Fibroblast of peridontal ligament (primary cell): ENCODE data around the gene STBD1.
"Not testable (repeated sequence)": the region's sequence is repeated elsewhere in the genome, so short reads cannot be mapped to it uniquely, and the experiment has no call there.

ENCODE experiments used
- DNase-seq: peaks from one replicate; pipeline ENCODE4 v3.0.0-alpha.2; 2010; ENCODE audit errors: extremely low read depth

The STBD1 gene

DNA sequence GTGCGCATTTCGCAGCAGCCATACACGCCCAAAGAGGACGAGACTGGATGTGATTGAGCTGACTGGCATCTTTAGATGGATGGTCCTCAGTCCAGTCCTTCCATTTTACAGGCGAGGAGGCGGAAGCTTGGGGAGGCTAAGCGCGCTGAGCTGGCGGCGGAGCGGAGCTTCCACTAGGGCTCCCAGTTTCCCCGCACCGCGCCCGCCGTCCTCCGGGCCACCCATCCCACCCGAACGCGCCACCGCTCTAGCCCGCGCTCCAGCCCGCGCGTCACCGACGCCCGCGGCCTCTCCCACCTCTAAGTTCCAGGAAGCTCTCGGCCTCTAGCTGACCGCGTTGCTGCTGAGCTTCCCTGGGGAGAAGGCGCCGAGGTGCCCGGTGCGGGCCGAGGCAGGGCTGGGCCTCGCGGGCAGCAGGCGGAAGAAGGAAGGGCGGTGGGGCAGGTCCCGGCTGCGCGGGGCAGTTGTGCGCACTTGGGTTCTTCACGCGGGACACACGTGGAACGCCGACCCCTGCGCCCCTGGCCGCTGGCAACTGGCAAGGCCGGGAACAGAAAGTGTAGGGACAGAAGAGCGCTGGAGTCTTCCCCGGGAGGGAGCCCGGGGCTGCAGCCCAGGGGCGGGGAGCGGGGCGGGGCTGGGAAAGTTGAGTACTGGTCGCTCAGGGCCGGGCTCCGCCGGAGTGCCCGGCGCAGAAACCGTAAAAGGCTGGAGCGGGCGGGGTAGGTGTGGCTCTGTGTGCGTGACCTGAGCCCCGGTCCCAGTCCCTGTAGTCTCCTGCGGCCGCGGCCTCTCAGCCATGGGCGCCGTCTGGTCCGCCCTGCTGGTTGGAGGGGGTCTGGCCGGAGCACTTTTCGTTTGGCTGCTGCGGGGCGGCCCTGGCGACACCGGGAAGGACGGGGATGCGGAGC lies at the start of gene STBD1:
TSS of gene STBD1 (plus strand) at position 763 of the 911 bp plus-strand sequence. CDS start at position 800, 37 bp downstream.
- DNase-seq = peak; percentile 62

DNA sequence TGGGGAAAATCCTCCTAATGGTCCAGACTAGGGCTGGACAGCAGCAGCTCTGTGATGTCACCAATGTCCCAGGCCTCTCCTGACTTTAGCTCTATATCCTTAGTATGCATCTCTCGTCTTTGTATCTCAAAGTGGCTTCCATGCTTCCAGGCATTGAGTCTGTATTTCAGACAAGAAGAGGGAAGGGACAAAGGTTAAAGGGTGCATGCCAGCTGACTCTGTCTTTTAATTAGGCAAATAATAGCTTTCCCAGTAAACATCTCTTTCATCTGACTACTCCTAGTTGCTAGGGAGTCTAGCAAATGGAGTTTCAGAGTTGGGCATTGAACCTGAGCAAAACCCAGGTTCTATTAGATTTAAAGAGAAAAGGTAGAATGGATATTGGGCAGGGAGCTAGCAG lies 49.6 kb upstream of the STBD1 start:
- no peak for DNase-seq

DNA sequence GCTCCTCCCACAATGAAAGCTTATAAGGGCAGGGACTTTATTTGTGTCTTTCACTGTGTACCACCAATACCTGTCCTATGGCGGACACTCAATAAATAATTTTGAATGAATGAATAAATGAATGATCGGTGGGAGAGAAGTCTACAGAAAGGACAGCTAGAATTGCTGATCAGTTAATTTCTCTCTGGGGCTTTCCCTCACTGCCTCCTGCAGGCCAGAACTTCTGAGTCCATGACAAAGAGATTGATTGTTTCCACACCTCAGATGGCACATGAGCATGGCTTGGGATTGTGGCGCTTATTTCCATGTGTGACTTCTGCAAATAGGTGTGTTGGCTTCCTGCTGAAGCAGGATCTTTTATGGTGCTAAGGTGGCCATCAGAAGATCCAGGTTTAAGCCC lies 48.7 kb upstream of the STBD1 start:
- no peak for DNase-seq

DNA sequence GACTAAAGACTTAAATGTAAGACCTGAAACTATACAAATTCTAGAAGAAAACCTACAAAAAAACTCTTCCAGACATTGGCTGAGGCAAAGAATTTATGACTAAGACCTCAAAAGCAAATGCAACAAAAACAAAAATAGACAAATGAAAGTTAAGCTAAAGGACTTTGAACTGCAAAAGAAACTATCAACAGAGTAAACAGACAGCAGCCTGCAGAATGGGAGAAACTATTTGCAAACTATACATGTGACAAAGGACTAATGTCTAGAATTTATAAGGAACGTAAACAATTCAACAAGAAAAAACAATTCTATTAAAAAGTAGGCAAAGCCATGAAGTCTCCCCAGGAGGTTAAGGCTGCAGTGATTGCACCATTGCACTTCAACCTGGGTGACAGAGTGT lies 46.0 kb upstream of the STBD1 start:
- no peak for DNase-seq

DNA sequence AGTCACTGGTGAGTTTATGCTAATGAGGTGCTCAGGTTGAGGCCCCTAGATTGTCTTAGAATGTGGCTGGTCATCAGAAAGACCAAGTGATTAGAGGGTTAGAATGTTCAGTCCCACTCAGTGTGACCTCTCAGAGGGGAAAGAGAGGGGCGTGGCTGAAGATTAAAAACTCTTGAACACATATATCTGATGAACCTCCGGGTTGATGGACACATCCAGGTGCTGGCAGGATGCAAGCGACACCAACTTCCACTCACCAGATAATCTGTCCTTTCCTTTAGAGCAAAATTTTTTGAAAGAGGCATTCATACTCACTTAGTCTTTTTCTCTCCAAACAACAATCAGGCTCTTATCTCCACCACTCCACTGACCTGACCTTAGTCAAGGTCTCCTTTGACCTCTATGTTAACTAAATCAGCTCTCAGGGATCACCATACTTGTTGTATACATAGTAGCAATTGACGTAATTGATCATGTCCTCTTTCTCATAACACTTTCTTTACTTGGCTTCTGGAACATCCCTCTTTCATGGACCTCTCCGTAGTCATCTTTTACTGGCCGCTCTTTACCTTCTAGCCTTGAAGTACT lies 40.8 kb upstream of the STBD1 start:
- DNase-seq = no peak

DNA sequence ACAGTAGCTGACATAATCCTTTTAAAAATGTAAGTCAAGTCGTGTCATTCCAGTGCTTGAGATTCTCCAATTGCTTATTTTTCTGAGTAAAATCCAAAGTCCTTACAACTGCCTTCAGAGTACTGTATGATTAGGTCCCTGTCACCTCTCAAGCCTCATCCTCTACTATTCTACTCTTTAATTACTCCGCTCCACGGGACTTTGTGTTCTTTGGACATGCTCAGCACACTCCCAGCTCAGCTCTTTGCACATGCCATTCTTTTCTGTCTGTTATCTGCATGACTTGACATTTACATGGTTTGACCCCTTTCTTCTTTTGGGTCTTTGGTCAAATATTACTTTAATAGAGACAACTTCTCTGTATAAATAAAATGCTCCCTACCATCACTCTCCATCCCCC lies 39.9 kb upstream of the STBD1 start:
- no peak for DNase-seq

DNA sequence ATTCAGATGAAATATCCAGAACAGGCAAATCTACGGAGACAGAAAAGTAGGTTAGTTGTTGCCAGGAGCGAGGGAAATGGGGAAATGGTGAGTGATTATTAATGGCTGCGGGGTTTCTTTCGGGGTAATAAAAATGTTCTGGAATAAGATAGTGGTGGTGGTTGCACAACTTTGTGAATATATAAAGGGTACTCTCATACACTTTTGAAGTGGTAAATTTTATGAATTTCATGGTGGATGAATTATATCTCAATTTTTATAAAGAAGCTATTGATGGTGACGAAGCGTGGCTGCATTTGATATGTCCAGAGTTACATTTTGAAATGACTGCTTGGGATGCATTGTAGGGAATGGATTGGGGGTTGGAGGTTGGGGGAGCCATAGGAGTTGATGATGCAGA lies 38.7 kb upstream of the STBD1 start:
- no peak for DNase-seq

DNA sequence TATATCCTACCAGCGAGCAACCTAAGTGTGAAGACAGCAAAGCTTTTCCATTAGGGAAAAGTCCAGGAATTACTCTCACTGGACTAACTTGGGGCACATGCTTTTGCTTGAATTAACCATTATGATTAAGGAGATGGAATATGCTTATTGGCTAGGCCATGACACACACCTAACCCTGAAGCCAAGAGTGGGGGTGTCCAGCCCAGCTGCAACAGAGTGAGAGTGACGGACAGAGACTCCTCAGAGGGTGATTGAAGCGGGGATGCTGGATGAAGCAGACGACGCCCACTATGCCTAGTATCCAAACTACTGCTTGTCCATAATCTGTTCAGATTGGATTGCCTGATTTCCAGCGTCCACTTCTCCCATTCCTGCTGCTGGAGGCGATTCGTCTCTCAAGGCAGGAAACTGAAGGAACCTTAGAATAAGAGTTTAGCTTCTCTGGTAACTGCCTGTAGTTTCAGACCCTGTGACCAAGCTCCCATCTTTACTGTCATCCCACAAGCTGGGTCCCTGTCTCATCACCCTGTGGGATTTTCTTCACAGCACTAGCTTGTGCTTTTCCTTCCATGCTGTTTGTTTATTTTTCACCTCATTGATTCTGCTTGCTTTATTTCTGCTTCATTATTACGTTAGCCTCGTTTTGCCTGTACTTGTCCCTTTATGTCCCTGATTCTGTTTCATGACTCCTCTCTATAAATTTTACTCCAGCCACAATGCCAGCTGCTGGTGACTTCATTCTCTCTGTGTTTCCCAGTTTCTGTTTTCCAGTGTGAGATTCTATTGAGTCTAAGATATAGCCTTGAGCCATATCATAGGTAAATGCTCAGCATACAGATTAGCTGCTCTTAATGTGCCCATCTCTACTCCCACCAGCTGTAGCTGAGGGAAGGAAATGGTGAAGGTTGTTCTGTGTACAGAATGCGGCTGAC lies 36.0 kb upstream of the STBD1 start:
- no peak for DNase-seq

DNA sequence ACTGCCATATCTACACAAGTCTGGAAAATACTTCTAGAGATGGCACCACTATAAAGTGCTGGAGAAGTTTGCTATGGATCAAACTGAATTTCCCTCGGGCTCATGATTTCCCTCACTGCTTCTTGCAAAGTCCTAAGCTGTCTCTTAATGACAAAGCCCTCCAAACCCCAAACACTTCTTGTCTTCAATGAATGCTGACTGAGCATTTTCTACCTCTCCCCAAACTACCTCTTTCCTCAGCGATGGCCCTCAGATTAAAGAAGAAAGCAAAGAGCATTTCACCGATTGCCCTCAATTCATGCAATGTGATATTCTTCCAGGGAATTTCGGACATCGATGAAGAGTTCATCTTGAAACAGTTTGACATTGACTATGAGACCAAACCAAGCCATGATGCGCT lies 35.3 kb upstream of the STBD1 start:
- DNase-seq = no peak

DNA sequence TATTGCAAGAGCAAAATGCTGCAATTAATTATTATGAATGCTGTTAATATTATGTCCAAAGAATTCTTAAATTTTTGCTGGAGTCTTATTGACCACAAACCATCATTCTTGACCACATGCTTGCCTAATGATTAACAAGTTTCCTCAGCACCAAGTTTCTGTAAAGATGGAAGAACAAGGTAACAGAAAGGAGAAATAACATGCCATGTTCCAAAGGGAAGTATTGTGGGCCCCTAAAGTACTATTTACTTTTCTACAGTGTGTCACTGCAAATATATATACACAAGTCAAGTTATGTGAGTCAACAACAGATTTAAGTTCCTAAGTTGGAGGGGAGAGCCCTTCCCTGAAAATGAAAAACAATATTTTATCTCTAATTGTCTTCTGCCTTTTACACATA lies 34.5 kb upstream of the STBD1 start:
- no peak for DNase-seq

DNA sequence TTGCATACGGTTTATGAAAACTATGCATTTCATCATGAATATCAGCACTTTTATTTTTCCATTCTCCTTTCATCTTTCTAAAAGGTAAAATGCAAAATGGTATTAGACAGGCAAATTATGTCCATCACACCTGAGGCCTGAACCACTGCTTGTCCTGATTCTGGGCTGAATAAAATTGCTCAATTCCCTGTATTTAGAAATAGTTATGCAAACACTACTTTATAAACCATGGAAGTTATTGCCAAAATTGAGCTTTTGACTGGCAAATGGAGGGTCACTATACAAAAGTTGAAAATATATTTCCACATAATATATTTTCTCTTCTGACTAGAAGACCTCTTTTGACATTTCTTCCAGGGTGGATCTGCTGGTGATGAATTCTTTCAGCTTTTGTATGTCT lies 34.0 kb upstream of the STBD1 start:
- no peak for DNase-seq

DNA sequence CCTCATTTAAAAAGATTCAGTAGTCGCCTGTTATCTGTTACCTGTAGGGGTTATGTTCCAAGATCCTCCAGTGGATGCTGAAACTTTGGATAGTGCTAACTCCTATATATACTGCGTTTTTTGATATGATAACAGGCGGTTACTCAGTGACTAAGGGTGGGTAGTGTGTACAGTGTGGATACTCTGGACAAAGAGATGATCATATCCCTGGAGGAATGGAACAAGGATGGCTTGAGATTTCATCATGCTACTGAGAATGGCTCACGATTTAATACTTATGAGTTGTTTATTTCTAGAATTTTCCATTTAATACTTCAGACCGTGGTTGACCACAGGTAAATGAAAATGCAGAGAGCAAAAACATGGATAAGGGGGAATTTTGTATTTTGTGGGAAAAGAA lies 33.5 kb upstream of the STBD1 start:
- no peak for DNase-seq

DNA sequence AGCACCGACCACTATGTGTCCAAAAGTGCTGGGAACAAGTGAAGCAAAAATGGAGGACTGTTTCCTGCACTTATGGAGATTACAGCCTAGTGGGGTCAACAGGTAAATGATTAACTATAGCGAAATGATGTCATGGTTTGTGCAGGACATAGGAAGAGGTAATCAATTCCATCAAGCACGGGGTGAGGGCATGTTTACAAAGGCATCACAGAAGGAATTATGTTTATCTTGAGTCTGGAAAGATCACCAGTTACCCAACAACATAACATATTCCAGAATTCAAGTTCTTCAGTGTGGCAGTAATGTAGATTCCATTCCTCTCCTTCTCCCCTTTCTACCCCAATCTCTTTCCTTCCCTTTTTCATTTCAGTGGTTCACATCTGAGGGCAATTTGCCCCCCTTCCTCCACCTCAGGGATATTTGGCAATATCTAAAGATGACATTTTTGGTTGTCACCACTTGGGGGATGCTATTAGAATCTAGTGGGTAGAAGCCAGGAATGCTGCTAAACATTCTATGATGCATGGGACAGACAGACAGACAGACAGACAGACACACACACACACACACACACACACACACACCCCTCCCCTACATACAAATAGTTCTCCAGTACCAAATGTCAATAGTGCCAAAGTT lies 30.9 kb upstream of the STBD1 start:
- DNase-seq = no peak

DNA sequence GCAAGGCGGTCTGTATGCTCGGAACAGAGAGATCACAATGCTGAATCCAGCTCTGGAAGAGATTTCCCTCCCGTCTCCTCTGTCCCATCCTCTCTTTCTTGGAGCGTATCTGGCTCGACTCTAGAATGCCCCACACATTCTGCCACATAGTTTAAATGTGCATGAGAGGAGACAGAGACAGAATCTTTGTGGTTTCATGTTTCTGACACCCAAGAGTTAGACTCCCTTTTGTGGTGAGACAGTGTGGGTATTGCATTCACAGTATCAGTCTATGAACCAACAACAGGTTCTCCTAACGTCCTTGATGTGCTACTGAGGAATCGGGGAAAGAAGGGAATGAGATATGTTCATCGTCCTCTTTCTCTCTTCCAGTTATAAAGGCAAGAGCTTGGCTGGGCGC lies 29.7 kb upstream of the STBD1 start:
- no peak for DNase-seq

DNA sequence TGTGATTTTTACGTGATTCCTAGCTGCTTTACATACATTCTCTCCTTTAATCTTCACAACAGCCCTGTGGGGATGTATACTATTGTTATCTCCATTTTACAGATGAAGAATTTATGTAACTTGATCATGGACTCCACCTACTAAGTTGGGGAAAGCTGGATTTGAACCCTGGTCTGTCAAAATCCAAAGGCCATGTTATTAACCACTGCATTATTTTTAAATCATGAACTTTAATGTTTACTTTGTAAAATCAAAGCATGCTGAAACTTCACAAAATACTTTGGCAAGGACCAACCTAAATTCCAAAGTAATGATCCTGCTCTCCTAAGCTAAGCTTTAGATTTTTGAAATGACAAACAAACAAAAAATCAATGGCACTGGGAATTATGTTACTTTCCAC lies 28.9 kb upstream of the STBD1 start:
- DNase-seq = no peak

DNA sequence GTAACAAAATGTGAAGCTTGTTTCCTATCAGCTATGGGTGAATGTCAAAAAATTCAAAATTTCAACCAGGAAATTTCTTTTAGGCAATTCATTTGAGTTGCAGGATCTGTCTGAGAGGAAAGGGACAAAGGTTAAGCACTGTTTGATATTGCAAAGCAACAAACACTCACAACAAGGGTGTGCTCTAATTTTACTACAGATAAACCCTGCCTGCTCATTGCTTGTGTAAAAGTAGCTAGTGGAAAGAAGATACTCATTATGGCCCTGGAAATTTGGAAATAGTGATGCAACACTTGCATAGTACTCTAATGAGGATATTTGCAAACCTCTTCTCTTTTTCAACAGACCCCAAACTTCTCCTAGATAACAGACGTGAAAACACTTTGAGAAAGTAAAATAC lies 27.9 kb upstream of the STBD1 start:
- no peak for DNase-seq

DNA sequence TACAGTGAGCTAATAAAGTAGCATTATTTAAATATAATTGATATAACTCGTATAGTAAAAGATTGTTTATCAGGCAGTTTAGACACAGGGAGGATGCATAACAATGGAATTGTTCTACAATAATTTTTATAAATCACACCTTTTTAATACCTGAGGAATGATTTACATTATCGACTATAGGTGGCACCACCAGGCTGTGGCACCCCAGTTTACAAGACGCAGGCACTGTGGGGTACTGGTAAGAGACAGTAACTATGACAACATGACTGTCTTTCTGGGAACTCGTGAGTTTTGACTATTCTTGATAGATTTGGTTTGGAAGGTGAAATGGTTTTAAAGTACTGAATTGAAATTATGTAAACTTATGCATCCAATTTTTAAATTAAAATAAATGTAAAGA lies 27.1 kb upstream of the STBD1 start:
- DNase-seq = no peak

DNA sequence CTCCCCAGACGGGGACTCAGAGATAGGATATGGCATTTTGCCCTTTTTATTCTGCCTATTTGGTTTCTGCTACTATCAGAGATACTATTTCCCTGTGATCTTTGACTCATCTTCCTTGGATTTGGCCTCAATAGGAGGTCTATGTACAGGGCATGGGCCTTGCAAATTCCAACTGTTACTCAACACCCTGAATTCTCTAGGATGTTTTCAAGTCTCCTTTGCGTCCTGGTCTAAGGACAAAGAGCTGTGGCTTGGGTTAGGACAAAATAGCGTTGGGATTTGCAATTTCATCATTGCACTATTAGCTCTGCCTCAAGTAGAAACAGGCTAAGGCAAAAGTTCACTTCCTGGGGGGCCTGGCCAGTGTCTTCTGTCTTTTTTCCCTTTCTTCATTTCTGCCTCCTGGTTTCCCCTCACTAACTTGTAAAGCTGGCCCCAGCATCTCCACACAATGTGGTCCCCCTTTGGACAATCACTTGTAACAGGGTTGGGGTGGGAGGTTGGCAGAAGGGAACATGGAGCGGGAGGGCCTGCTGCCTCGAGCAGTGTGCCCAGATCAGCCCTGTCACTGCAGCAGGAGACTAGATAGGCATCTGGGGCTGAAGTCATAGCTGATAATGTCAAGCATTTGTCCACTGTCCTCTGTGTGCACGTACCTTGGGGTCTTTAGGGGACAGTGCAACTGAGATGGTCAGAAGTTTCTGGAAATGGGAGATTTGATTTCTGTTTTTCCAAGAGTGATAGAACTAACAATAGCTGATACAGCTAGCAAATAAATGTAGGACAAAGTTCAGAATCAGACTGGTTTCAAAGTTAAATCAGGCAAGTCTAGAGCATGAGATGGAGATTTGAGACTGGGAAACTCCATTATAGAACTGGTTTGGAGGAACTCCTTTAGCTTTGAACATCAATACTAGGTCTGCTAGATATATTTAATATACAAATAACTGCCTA lies 25.8 kb upstream of the STBD1 start:
- DNase-seq = no peak

DNA sequence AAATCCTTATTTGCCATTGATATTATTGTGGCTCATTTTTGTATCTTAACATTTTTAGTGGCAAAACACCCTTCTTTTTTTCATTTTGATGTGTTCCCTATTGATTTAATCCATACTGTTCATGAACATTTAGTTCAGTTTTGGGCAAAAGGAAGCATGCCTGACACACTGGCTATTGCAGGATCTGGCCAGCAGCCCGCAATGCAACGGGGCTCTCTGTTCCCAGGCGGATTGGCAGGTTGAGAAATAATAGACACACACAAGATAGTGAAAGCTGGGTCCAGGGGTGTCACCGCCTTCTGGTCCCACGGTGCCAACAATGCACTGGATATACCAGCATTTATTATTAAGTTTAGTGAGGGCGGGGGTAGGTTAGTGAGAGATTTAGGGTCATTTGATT lies 24.9 kb upstream of the STBD1 start:
- DNase-seq = not testable (repeated sequence)

DNA sequence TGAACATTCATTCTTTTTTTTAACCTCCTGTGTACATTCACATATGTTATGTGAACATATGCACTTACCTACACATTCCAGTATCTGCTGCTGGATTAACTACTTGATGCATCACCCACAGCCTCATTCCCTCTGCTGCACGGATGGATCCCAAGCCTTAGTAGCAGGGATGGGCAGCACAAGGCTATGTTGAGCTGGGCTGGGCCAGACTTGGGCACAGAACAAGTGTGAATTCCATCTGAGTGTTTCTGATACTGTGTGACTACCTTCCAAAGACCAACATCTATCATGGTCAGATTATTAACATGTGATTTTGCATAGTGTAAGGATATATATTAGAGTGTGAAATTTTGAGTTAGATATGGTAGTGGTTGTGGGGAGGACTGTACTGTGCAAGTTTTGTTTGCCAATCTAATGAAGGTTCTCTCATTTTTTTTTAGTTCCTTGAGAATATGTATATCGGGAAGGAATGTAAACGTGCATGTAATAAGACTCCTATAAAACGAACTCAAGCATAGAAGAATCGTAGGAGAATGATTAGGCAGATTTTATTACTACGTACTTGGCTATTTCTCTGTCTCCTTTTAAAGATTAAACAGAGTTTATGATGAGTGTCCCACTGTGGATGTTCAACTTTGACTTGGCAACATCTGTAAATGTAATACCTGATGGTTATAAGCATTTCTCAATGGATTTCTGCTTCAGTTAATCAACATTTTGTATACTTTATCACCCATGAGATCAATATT lies 23.4 kb upstream of the STBD1 start:
- no peak for DNase-seq
